Islet of Langerhans (tissue), 1 donor: ENCODE results near the gene OR1E2.
"Not testable (repeated sequence)": the region's sequence is repeated elsewhere in the genome, so short reads cannot be mapped to it uniquely, and the experiment has no call there.

Experiments used
- FAIRE-seq: peaks from one replicate; lab custom pipeline; 2011; peaks lifted over from hg19 to GRCh38; lab: Jason Lieb, UNC

OR1E2 gene, protein sequence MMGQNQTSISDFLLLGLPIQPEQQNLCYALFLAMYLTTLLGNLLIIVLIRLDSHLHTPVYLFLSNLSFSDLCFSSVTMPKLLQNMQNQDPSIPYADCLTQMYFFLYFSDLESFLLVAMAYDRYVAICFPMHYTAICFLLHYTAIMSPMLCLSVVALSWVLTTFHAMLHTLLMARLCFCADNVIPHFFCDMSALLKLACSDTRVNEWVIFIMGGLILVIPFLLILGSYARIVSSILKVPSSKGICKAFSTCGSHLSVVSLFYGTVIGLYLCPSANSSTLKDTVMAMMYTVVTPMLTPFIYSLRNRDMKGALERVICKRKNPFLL

DNA sequence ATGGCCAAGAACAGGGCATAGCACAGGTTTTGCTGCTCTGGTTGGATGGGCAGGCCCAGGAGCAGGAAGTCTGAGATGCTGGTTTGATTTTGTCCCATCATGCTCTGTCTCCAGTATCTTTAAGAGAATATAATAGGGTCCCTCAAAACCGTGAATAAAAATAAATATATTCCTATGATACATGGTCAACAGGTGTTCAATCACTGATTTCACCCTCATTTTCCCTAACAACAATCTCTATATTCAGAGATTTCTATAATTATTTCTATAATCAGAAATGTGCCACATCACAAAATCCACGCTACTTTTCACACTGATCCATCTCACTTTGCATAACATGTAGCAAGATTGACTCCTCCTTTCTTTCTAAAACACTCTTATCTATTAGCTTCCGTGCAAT, at the start of gene OR1E2:
OR1E2 (minus strand) TSS at position 101 of the 400 bp plus-strand sequence; CDS start at position 101, 0 bp downstream.
- FAIRE-seq: no peak

DNA sequence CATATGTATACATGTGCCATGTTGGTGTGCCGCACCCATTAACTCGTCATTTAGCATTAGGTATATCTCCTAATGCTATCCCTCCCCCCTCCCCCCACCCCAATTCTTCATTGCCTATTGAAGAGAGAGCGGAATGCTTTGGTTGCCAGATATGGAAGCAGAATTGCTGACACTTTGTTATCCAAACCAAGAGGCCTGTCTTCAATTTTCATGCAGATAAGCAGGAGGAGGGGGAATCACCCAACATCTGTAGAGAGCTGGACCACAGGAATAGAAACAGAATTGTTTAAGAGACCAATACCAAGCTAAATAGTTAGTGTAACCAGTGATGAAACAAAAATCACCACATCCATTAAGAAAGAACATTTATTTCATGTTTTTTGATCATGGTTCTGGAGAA, 49.2 kb upstream of the OR1E2 start:
- no peak for FAIRE-seq

DNA sequence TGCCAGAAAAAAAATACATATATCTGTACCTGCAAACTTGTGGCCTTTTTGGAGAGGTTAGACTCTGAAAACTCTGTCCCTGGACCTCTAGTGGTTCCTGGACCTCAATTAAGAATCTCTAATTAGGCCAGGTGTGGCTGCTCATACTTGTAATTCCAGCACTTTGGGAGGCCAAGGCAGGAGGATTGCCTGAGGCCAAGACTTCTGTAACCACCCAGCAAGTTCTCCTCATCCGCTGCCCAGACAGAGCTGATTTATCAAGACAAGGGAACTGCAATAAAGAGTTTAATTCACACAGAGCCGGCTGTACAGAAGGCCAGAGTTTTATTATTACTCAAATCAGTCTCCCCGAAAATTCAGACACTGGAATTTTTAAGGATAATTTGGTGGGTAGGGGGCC, 46.3 kb upstream of the OR1E2 start:
- FAIRE-seq: no peak

- peak; percentile 45 for FAIRE-seq
Observed at GRCh38 chr17:3475812-3476610, 42.4 kb upstream of the OR1E2 start, which contains the start of gene ASPA. Gene ASPA, plus strand, starts transcription at chr17:3475997. Its CDS starts 163 bp downstream, at chr17:3476160.

DNA sequence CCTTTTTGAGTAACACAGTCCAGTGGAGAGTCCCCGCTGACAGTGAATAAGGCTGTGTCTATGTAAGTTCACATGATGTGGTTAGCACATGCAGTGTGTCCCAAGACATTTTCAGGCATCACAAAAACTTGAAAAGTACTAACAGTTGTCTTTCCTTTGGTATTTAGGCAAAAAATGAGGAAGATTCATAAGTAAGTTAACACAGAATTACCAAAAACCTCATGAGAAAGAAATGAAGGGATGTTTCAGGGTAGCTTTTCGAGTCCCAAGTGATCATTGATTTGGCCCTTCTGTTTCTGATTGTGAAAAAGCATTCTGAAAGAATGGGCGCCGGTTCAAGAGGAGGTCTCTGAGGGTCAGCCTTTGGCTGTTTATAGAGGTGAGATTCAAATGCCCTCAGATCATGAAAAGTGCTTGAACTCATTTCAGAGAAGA, 41.6 kb upstream of the OR1E2 start:
- no peak for FAIRE-seq

- FAIRE-seq: peak; percentile 100
Observed at GRCh38 chr17:3474212-3474611, 40.6 kb upstream of the OR1E2 start.

- FAIRE-seq: no peak
Observed at GRCh38 chr17:3472137-3472536, 38.5 kb upstream of the OR1E2 start.

DNA sequence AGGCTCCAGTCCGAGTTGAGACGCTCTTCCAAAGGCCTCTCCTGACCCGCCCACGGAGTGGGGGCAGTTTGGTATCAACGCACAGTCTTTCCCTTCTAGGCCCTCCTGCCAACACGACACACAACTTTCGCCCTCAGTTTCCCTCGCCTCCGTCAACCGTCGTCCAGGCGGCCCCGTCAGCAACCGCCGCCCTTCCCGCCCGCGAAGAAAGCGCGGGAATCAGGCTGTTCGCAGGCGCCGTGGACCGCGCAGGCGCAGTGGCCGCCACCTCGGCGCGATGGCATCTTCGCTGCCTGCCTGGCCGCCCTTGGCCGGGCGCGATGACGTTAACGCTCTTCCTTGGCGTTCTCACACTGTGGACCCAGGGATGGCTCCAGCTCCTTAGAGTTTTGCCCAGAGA, 38.0 kb upstream of the OR1E2 start, which contains the start of gene SPATA22:
SPATA22 (minus strand) TSS at position 221 of the 400 bp plus-strand sequence. CDS start 2,494 bp downstream, outside the sequence.
- no peak for FAIRE-seq

DNA sequence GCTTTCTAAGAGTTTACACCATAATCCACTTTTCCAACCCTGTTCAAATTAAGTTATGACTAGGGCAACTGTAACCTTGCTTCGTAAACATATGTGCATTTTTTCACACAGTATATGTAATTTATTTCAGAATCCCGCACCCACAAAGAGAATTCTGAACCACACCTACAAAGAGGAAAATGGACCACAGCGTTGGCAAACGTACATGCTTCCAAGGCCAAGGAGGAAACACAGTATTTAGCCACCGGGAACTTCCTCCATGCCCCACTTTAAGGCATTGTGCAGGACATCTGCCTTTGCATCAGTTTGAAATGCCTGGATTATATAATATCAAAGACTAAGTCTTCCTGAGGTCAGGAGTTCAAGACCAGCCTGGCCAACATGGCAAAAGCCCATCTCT, 35.9 kb upstream of the OR1E2 start:
- FAIRE-seq: no peak

GRCh38 chr17:3466355-3466754, 32.7 kb upstream of the OR1E2 start:
- not testable (repeated sequence) for FAIRE-seq

DNA sequence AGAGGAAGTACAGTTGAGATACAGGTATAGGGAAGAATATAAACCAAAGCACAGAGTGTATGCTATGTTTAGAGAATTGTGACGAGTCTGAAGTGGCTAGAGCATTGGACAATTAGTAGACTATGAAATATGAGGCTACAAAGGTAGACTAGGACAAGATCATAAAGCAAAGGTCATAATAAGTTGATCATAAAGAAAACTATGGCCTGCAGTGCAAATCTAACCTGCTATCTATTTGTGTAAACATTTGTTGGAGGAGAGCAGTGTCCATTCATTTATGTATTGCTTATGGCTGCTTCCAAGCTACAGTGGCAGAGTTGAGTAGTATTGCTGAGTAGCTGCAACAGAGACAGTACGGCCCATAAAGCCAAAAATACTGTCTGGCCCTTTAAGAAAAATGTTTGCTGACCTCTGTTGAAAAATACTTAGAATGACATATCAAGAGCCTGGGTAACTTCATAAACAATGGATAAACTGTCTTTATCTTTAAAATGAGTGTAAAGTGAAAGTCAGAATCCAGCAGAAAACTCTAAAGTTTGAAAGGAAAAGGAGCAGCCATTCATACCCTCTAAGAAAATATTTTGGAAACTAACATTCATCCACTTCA, 14.5 kb upstream of the OR1E2 start:
- no peak for FAIRE-seq

DNA sequence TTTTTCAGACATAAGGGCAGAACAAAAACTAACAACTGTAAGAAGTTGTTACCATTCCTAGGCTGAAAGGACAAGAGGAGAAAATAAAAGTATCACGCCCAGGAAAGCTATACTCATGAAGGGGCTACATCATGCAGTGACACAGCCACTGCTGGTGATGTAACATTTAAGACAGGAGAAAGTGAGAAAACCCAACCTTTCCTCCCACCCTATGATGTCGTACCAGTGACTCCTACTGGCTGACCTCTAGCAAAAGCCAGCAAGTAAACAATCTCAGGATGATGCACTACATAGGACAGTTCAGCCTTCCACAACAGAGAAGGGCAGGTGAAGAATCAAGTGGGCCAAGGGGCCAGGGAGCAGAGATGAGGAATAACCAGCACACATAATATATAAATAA, 14.0 kb upstream of the OR1E2 start:
- no peak for FAIRE-seq

DNA sequence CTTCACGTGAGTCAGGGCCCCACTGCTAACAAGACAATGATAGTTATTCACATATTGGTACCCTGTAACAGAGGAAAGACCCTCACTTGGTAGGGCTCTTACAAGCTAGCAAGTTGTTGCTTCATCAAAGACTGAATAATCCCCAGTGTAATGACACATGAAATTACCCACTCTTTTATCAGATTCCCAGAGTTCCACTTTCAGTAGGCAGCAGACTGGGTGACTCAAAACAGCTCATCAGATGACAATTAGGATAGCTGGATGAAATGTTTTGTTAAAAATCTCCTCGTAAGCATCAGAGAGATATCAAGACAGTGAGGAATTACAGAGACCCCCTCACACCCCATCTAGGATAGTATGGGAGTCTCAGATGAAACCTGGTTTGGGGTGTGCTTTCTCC, 6.8 kb upstream of the OR1E2 start:
- no peak for FAIRE-seq

DNA sequence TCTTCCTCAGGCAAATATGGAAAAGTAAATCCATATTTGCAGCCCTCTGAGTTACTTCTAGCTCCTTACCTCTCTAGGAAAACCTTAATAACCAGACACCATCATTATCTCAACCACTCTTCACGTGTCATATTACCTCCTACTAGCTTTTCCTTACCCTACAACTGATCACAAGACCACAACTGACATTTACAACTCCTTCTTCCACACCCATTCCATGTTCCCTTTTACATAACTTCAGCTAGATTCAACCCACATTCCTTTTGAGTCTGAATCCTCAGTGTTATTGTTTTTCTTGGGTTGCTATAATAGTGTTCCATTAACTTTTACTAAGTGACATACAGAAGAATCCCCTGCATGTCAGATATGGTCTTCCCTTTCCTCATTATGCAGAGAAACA, 4.7 kb upstream of the OR1E2 start:
- FAIRE-seq: no peak

- FAIRE-seq: not testable (repeated sequence)
Observed at GRCh38 chr17:3433215-3433614, 426 bp downstream of the OR1E2 start.

GRCh38 chr17:3418222-3418621, 15.4 kb downstream of the OR1E2 start:
- FAIRE-seq: no peak

DNA sequence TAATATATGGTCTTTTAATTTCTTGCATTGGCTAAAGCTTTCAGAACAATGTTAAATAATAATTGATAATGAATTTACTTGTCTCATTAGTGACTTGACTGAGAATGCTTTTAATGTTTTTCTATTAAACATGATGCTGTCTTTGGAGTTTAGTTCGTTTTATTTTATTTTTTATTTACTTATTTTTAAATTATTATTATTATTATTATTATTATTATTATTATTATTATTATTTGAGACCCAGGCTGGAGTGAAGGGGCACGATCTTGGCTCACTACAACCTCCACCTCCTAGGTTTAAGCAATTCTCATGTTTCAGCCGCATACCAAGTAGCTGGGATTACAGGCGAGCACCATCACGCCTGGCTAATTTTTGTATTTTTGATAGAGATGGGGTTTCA, 18.0 kb downstream of the OR1E2 start:
- FAIRE-seq: no peak

DNA sequence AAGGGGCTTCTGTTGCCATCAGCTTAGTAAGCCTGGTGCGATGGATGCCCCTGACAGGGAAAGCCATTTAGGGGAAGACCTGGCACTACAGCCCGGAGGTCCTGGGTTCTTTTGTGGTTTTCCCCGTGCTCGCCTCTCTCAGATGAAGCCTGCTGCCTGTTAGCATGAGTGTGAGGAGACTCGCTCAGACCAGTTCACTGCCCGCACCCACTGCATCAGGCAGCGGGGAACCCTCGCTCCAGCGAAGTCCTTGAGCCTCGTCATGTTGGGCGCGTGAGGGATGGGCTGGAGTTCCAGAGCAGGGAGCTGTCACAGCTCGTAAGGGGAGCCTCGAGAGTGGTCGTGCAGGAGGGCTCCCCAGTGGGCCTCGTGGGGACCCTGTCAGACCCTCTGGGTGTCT, 21.4 kb downstream of the OR1E2 start:
- FAIRE-seq: not testable (repeated sequence)

DNA sequence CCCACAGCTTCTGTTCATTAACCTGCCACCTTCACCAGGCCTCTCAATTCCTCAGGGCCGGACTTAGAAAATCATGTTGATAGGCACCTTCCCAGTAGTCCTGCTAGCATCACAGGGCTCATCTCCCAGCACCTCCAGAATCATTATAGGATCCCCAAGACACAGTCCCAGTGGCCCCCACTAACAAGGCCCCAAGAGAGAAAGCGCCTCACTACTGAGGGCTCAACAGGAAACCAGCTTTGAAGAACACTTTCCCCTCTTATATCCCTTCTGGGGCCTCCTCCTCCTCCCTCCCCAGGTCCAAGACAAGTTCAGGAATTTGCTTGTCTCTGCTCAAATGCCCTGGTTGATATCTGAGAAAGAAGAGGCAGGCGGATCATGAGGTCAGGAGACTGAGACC, 22.6 kb downstream of the OR1E2 start, which contains the start of gene OR3A3:
OR3A3 (plus strand) TSS at position 301 of the 400 bp plus-strand sequence.
- no peak for FAIRE-seq

GRCh38 chr17:3403856-3404255, 29.8 kb downstream of the OR1E2 start:
- FAIRE-seq: not testable (repeated sequence)

DNA sequence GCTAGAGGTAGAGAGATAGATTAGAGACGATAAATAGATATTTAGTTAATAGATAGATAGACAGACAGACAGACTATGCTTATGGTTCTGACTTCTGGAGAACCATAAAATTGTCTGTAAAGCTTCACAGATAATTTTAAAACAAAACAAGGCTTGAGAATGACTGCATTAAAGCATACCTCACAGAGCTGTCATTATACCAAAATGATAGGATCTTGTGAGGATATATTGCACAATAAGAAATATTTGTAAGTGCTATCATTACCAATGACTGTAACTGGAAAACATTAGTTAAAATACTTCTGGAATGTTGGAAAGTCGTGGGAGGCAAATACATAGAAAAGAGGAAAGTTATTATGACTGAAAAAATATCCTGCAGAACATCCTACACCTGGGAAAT, 31.9 kb downstream of the OR1E2 start:
- FAIRE-seq: no peak

- no peak for FAIRE-seq
Observed at GRCh38 chr17:3400055-3400454, 33.6 kb downstream of the OR1E2 start.

DNA sequence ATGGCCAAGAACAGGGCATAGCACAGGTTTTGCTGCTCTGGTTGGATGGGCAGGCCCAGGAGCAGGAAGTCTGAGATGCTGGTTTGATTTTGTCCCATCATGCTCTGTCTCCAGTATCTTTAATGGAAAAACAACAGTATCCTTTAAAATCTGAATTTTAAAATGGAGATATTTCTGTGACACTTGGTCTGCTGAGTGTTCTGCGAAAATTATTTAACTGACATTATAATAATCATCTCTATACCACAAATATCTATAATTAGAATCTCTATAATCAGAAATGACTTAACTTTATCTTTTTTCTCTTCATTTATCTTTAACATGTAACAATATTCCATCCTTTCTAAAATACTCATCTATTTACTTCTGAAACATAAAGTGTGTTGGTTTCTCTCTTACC, 35.3 kb downstream of the OR1E2 start, which contains the start of gene OR1E1:
OR1E1 (minus strand) TSS at position 101 of the 400 bp plus-strand sequence; CDS start at position 101, 0 bp downstream.
- no peak for FAIRE-seq
